GM10248 (cell line): ENCODE results near the gene SH3PXD2A.

Experiments used
- CTCF ChIA-PET: fragments of 300-600 bp; sonication (Branson Sonifier 250); formaldehyde crosslinking; extraction: SDS; loops from one replicate; lab custom pipeline; 2021; ENCODE audit warnings: antibody characterized with exemption; lab: Yijun Ruan, JAX
- POLR2A ChIA-PET: fragments of 350-650 bp; sonication (Branson Sonifier 250); formaldehyde crosslinking; extraction: SDS; loops from one replicate; lab custom pipeline; 2020; ENCODE audit warnings: antibody characterized with exemption; lab: Yijun Ruan, JAX
- DNase-seq: peaks from one replicate; pipeline ENCODE4 v3.0.0; 2012; ENCODE audit errors: extremely low spot score
- CTCF ChIP-seq: IDR thresholded peaks from 2 replicates; pipeline ENCODE4 v1.5.1; 2012; ENCODE audit warnings: mild to moderate bottlenecking, low read depth; ENCODE audit errors: extremely low read depth, missing control alignments, control extremely low read depth

Gene SH3PXD2A

DNA sequence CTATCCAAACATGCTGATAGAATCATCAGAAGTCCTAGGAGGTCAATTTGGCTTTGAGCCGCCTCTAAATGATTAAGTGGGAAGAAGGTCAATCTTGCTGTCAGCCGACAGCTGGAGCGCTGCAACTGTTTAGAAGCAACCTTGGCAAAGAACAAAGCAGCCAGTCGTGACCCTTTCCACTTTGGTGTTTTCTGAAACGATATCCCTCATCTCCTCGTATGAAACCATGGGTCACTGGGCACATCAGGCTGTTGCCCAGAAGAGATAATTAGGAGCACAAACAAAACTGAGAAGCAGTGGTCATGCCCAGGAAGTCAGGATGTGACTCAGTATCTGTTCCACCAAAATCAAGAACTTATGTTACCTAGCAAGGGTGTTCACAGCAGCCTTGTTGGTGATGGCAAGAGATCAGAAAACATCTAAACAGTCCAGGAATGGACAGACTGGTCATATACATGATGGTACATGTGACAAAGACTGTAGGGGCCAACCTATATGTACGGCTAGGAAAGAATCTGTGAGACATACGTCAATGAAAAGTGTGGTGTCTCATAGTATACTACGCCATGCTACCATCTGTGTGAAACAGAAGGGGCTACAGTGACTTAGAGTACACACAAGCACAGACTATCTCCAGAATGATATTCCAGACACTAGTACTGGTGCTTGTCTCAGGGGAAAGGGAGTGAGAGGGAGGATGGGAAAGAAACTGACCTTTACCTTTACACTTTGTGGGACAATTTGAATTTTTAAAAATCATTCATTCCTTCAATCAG is 40.2 kb upstream of the SH3PXD2A start:
- no peak for DNase-seq
- ChIA-PET POLR2A (no interaction called here), CTCF (interaction anchor here (1.0 to 2.0 kb wide), 3 partner anchors 10 to 142 kb away, joined by 3 to 16 read pairs (median 4); no protein-coding TSS in a partner anchor)
- no peak for TF ChIP-seq CTCF

- CTCF ChIA-PET, result interaction anchor here (1.0 to 2.0 kb wide), 4 partner anchors 9 to 141 kb away, joined by 3 to 16 read pairs (median 4); no protein-coding TSS in a partner anchor
- POLR2A ChIA-PET, result no interaction called here
- DNase-seq, result no peak
- TF ChIP-seq CTCF, result no peak
These were observed 39.1 kb upstream of the SH3PXD2A start for GRCh38 chr10:103894441-103894864.

DNA sequence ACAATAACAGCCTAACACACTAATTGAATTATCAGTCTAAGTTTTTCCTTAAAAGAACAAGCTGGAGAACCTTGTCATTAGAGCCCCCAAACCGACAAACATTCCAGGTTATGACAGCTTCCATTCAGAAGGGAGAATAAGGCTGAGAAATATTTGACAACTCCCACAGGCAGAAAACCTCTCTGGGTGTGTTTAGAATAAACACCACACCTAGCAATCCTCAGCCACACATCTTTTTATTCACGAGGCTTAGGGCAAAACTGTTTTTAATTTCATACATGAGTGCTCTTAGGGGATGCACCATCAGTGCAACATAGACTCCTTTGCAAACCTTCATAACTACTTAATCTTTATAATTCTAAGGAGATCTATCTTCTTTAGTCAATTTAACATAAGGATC is 38.4 kb upstream of the SH3PXD2A start:
- DNase-seq, result no peak
- CTCF ChIA-PET, result interaction anchor here (1.2 to 2.0 kb wide), 3 partner anchors 8 to 11 kb away, joined by 3 to 16 read pairs (median 4); no protein-coding TSS in a partner anchor
- no peak for TF ChIP-seq CTCF
- POLR2A ChIA-PET, result no interaction called here

DNA sequence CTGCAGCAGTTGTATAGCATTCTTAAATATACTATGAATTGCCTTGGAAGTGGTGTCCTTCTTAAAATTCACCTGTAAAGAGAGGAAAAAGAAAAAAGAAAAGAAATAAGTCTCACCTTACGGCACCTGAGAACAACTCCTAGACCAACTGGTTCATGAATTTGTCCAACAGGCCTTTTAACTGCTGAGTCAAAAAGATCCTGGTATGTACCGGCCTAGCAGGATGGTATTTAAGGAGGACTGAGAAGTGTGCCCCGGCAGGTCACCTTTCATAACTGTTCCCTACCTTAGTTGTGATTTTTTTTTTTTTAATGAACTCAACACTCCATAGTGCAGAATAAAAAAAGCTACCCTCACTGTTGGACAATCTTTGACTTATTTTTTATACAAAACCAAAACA is 36.8 kb upstream of the SH3PXD2A start:
- ChIA-PET POLR2A (no interaction called here), CTCF (interaction anchor here (1.0 kb wide), 2 partner anchors 18 to 188 kb away, joined by 3 read pairs; no protein-coding TSS in a partner anchor)
- no peak for DNase-seq
- TF ChIP-seq CTCF, result no peak

- CTCF ChIA-PET, result interaction anchor here (0.9 to 2.1 kb wide), 10 partner anchors 10 to 383 kb away, joined by 3 to 8 read pairs (median 4); no protein-coding TSS in a partner anchor
- no peak for DNase-seq
- POLR2A ChIA-PET, result no interaction called here
- no peak for TF ChIP-seq CTCF
These were observed 35.3 kb upstream of the SH3PXD2A start for GRCh38 chr10:103890688-103891087.

DNA sequence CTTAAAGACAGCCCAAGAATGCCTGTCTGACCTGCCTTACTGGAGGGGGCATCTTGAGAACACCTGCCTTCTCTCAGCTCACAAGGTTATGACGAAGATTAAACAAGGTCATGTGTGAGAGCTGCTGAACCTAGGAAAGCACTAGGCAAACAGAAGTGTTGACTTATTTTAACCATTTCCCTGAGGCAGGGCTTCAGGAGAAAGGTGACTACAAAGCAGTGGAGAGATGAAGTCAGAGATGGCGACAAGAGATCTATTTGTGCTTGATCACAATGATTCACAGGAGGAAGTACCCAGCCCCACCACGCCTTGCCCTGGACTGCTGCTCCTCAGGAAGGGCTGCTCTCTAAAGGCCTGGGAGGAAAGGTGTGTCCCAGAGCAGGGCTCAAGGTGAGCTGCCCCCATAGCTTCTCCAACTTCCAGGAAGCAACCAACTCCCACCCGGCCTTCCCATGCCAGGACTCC is 34.9 kb upstream of the SH3PXD2A start:
- DNase-seq, result no peak
- ChIA-PET CTCF (interaction anchor here (0.9 to 2.1 kb wide), 11 partner anchors 10 to 383 kb away, joined by 3 to 8 read pairs (median 4); no protein-coding TSS in a partner anchor), POLR2A (no interaction called here)
- TF ChIP-seq CTCF, result no peak
